Loucy (cell line): ENCODE measurements around the gene SYNPO.

ENCODE experiments used
- H2AFZ ChIP-seq: fragments of 200-600 bp; sonication (generic); 2 replicates; pipeline ENCODE4 v1.6.0; 2016; ENCODE audit warnings: antibody characterized with exemption, mild to moderate bottlenecking, low read length, moderate library complexity
- H3F3A ChIP-seq: fragments of 200-600 bp; 2 replicates; pipeline ENCODE4 v1.6.0; 2016; ENCODE audit warnings: antibody characterized with exemption, low read depth, mild to moderate bottlenecking
- H3K27me3 ChIP-seq: fragments of 200-600 bp; sonication (generic); 2 replicates; pipeline ENCODE4 v1.6.1; 2014; ENCODE audit warnings: low read length, mild to moderate bottlenecking; ENCODE audit not compliant: insufficient read depth, poor library complexity, severe bottlenecking
- H3K36me3 ChIP-seq: fragments of 200-600 bp; sonication (generic); 2 replicates; pipeline ENCODE4 v1.6.1; 2016; ENCODE audit warnings: low read length; ENCODE audit not compliant: insufficient read depth
- H3K4me1 ChIP-seq: fragments of 200-600 bp; sonication (generic); 2 replicates; pipeline ENCODE4 v1.5.1; 2014; ENCODE audit warnings: low read length, mild to moderate bottlenecking; ENCODE audit not compliant: insufficient read depth, poor library complexity, severe bottlenecking
- H3K4me2 ChIP-seq: fragments of 200-600 bp; sonication (generic); 2 replicates; pipeline ENCODE4 v1.6.0; 2014; ENCODE audit warnings: antibody characterized with exemption, low read length, low read depth, mild to moderate bottlenecking; ENCODE audit not compliant: poor library complexity, severe bottlenecking
- H3K4me3 ChIP-seq: fragments of 200-600 bp; sonication (generic); 2 replicates; pipeline ENCODE4 v1.5.1; 2014; ENCODE audit warnings: low read length, mild to moderate bottlenecking, mixed read lengths; ENCODE audit not compliant: poor library complexity, severe bottlenecking
- H3K79me2 ChIP-seq: fragments of 200-600 bp; sonication (generic); 2 replicates; pipeline ENCODE4 v1.6.1; 2014; ENCODE audit warnings: low read length; ENCODE audit not compliant: insufficient read depth
- H3K9ac ChIP-seq: fragments of 200-600 bp; sonication (generic); 2 replicates; pipeline ENCODE4 v1.6.0; 2014; ENCODE audit warnings: mild to moderate bottlenecking, low read depth, low read length, moderate library complexity; ENCODE audit not compliant: poor library complexity, severe bottlenecking
- H3K9me2 ChIP-seq: fragments of 200-600 bp; sonication (generic); replicated peaks from 2 replicates; pipeline ENCODE4 v1.6.1; 2016; ENCODE audit warnings: low read depth, low read length, mixed read lengths
- H3K9me3 ChIP-seq: fragments of 200-600 bp; sonication (generic); 2 replicates; pipeline ENCODE4 v1.6.1; 2014; ENCODE audit warnings: mild to moderate bottlenecking, antibody characterized with exemption, low read length, low read depth; ENCODE audit not compliant: insufficient read depth
- H4K20me1 ChIP-seq: fragments of 200-600 bp; sonication (generic); 2 replicates; pipeline ENCODE4 v1.6.0; 2014; ENCODE audit warnings: antibody characterized with exemption, low read length, mild to moderate bottlenecking; ENCODE audit not compliant: insufficient read depth, poor library complexity, severe bottlenecking
- CTCF ChIP-seq: fragments of 200-600 bp; sonication (generic); conservative IDR thresholded peaks from 2 replicates; pipeline ENCODE4 v1.5.1; 2014; ENCODE audit warnings: mild to moderate bottlenecking, antibody characterized with exemption, low read length
- EZH2phosphoT487 ChIP-seq: fragments of 200-600 bp; IDR thresholded peaks from 2 replicates; pipeline ENCODE4 v1.6.1; 2018; ENCODE audit warnings: antibody characterized with exemption, mild to moderate bottlenecking, moderate library complexity, borderline replicate concordance

Gene SYNPO

GRCh38 chr5:150633429-150633828, 7.0 kb upstream of the SYNPO start:
- no peak overlapping the region for H3K4me2 ChIP-seq
- TF ChIP-seq CTCF (no peak), EZH2phosphoT487 (no peak)
- H3K4me1 ChIP-seq, result no peaks in the 10 kb centered on the region

GRCh38 chr5:150636391-150637244, 3.8 kb upstream of the SYNPO start:
- Histone ChIP-seq H3K9ac (no peak overlapping the region), H3K9me2 (no peaks in the 10 kb centered on the region), H3K9me3 (no peaks in the 10 kb centered on the region), H3K4me3 (no peak overlapping the region), H3K36me3 (no peaks in the 10 kb centered on the region), H3K79me2 (no peaks in the 10 kb centered on the region), H4K20me1 (no peaks in the 10 kb centered on the region), H3F3A (no peaks in the 10 kb centered on the region), H2AFZ (no peak overlapping the region), H3K4me1 (no peaks in the 10 kb centered on the region), H3K4me2 (no peak overlapping the region), H3K27me3 (no peaks in the 10 kb centered on the region)
- TF ChIP-seq EZH2phosphoT487, result no peak
- no peak for TF ChIP-seq CTCF

More at GRCh38 chr5:150633429-150633828, 7.0 kb upstream of the SYNPO start:
- Histone ChIP-seq H4K20me1 (no peaks in the 10 kb centered on the region), H3K9me2 (no peaks in the 10 kb centered on the region), H3K27me3 (no peaks in the 10 kb centered on the region), H3K4me3 (no peak overlapping the region), H3F3A (no peaks in the 10 kb centered on the region), H3K36me3 (no peaks in the 10 kb centered on the region), H3K79me2 (no peaks in the 10 kb centered on the region), H3K9me3 (no peaks in the 10 kb centered on the region), H3K9ac (no peak overlapping the region), H2AFZ (no peak overlapping the region)

GRCh38 chr5:150637245-150638052, 3.0 kb upstream of the SYNPO start:
- Histone ChIP-seq H3K36me3 (no peaks in the 10 kb centered on the region), H2AFZ (no peak overlapping the region), H3K9ac (no peak overlapping the region), H4K20me1 (no peaks in the 10 kb centered on the region), H3K27me3 (no peaks in the 10 kb centered on the region), H3K9me3 (no peaks in the 10 kb centered on the region), H3F3A (no peaks in the 10 kb centered on the region), H3K4me3 (no peak overlapping the region), H3K4me1 (no peaks in the 10 kb centered on the region), H3K9me2 (no peaks in the 10 kb centered on the region), H3K79me2 (no peaks in the 10 kb centered on the region), H3K4me2 (no peak overlapping the region)
- TF ChIP-seq CTCF (no peak), EZH2phosphoT487 (no peak)
